ENCODE measurements around the gene PROK1.
"Not testable (repeated sequence)": the region's sequence is repeated elsewhere in the genome, so short reads cannot be mapped to it uniquely, and the experiment has no call there.

The PROK1 gene

GRCh38 chr1:110430366-110430765 lies 20.6 kb upstream of the PROK1 start:
- DNase-seq (ENCODE audit: low read depth, low spot score): no peak
- ChIA-PET POLR2A (no interaction called here), CTCF (interaction anchor here (1.1 to 2.3 kb wide), 4 partner anchors 18 to 118 kb away, joined by 3 to 16 read pairs (median 6); no protein-coding TSS in a partner anchor)
- no peak for TF ChIP-seq CTCF (IDR thresholded peaks at IDR 0.05; ENCODE audit: insufficient read depth, low read length, missing control alignments)
- H3K4me3 ChIP-seq (ENCODE audit: low read depth, low read length): no peak overlapping the region

DNA sequence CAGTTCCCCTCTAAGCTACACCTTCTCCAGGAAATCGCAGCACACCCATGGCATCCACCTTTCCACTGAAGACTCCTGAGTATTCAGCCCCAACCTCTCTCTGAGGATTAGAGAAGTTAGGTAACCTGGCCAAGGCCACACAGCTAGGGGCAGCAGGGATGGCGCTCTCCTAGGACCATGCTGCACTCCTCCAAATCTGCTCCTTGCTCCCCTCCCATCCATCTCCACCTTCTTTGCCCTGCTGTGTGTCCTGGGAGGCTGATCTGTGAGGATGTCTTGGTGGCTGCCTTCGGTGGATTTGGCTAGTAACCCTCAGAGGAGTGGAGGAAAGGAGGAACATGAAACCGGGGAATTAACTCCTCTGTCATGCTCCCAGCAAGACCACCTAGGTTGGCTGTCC lies 20.0 kb upstream of the PROK1 start:
- no peak overlapping the region for H3K4me3 ChIP-seq (ENCODE audit: low read depth, low read length)
- no peak for TF ChIP-seq CTCF (IDR thresholded peaks at IDR 0.05; ENCODE audit: insufficient read depth, low read length, missing control alignments)
- ChIA-PET CTCF (interaction anchor here (1.0 to 2.3 kb wide), 5 partner anchors 19 to 234 kb away, joined by 3 to 16 read pairs (median 4); no protein-coding TSS in a partner anchor), POLR2A (no interaction called here)
- DNase-seq (ENCODE audit: low read depth, low spot score): no peak

DNA sequence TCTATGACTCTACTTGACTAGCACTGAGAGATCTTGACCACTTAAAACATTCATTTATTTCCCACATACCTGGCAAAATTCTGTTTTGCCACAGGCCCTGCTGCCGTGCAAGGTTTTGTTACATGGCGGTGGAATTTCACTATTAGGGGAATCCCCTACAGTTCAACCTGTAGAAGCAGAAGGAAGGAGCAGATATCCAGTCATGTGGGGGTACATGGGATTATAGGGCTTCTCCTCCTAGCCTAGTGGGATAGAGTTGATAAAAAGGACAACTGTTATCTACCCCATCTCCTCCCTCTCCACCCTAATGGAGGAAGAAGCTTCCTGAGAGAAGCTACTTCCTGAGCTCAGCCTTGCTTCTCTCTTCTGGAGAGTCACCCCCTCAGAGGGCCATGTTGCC lies 17.7 kb upstream of the PROK1 start:
- H3K4me3 ChIP-seq (ENCODE audit: low read depth, low read length): no peak overlapping the region
- ChIA-PET POLR2A (no interaction called here), CTCF (interaction anchor here (1.3 to 12.4 kb wide), 2 partner anchors 20 to 236 kb away, joined by 3 to 106 read pairs; no protein-coding TSS in a partner anchor)
- DNase-seq (ENCODE audit: low read depth, low spot score): no peak
- TF ChIP-seq CTCF (IDR thresholded peaks at IDR 0.05; ENCODE audit: insufficient read depth, low read length, missing control alignments): no peak

GRCh38 chr1:110433803-110434202 lies 17.1 kb upstream of the PROK1 start:
- CTCF ChIA-PET: interaction anchor here (1.3 to 12.4 kb wide), 2 partner anchors 21 to 237 kb away, joined by 3 to 106 read pairs; no protein-coding TSS in a partner anchor
- no peak for DNase-seq (ENCODE audit: low read depth, low spot score)
- no peak overlapping the region for H3K4me3 ChIP-seq (ENCODE audit: low read depth, low read length)
- POLR2A ChIA-PET: no interaction called here
- TF ChIP-seq CTCF (IDR thresholded peaks at IDR 0.05; ENCODE audit: insufficient read depth, low read length, missing control alignments): no peak

GRCh38 chr1:110434946-110435345 lies 16.0 kb upstream of the PROK1 start:
- no peak for TF ChIP-seq CTCF (IDR thresholded peaks at IDR 0.05; ENCODE audit: insufficient read depth, low read length, missing control alignments)
- ChIA-PET CTCF (interaction anchor here (0.8 to 12.4 kb wide), 3 partner anchors 8 to 25 kb away, joined by 4 to 106 read pairs (median 17); no protein-coding TSS in a partner anchor), POLR2A (no interaction called here)
- H3K4me3 ChIP-seq (ENCODE audit: low read depth, low read length): no peak overlapping the region
- DNase-seq (ENCODE audit: low read depth, low spot score): no peak

DNA sequence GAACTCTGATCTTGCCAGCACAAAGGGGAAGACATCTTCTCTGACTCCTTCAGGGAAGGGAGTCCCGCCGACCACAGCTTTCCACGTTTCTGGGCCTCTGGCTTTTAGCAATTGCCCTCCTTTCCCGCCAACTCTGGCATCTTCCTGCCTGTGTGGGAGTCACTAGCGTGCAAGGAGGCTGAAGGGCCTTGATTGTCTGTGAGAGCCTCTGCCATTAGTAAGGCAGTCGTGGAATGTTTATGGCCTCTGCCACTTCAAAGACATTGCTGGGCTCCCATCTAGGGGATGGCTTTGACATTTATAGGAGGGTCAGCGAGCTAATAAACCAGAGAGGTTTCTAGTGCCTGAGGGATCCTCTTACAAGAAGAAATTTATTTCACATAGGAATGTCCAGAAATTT lies 14.3 kb upstream of the PROK1 start:
- ChIA-PET POLR2A (interaction anchor here (0.7 kb wide), 1 partner anchor 98 kb away, joined by 4 read pairs; the partner anchor contains the start of gene RBM15), CTCF (interaction anchor here (0.8 to 12.4 kb wide), 7 partner anchors 10 to 229 kb away, joined by 3 to 106 read pairs (median 4); no protein-coding TSS in a partner anchor)
- no peak for DNase-seq (ENCODE audit: low read depth, low spot score)
- no peak overlapping the region for H3K4me3 ChIP-seq (ENCODE audit: low read depth, low read length)
- TF ChIP-seq CTCF (IDR thresholded peaks at IDR 0.05; ENCODE audit: insufficient read depth, low read length, missing control alignments): no peak

- H3K4me3 ChIP-seq (ENCODE audit: low read depth, low read length); POLR2A ChIA-PET; DNase-seq (ENCODE audit: low read depth, low spot score): not testable (repeated sequence)
- CTCF ChIA-PET: interaction anchor here (1.0 to 12.4 kb wide), 5 partner anchors 9 to 58 kb away, joined by 3 to 106 read pairs (median 7); no protein-coding TSS in a partner anchor
Observed at GRCh38 chr1:110437645-110438299, 13.2 kb upstream of the PROK1 start.

Measured in AG04449 (cell line).